Stimulated activated naive CD8-positive, alpha-beta T cell treated with anti-CD3 and anti-CD28 coated beads, Interleukin-15, Interleukin-2, amounts not matched to agents 100 U/mL and 50 U/mL, for 24 hours (primary cell): ENCODE measurements around the gene ZMYND8.

Experiments used
- ATAC-seq: fragments of 150-1000 bp; cut with Tn5 transposase; one replicate; pipeline ENCODE4 v1.10.0; 2021
- DNase-seq: peaks from one replicate; pipeline ENCODE4 v3.0.0; 2021

The ZMYND8 gene

DNA sequence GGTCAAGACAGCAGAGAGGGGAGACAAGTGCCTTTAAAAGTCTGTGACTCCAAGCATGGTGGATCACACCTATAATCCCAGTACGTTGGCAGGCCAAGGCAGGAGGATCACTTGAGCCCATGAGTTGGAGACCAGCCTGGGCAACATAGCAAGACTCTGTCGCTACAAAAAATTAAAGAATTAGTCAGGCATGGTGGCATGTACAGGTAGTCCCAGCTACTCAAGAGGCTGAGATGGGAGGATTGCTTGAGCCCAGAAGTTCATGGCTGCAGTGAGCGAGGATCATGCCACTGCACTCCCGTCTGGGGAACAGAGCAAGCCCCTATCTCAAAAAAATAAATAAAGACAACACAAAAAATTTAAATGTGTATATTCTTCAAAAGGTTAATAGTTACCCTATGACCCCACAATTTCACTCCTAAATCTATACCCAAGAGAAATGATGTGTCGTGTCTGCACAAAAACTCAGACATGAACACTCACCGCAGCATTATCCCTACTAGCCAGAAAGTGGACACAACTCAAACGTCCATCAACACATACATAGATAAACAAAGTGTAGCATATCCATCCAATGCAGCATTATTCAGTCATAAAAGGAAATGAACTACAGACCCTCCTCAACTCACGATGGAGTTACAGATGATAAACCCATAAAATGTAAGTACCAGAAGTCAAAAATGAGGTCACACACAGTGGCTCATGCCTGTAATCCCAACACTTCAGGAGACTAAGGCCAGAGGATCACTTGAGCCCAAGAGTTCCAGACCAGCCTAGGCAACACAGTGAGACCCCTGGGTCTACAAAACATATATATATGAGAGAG, 23.9 kb downstream of the ZMYND8 start:
- no peak for DNase-seq
- no peak for ATAC-seq

GRCh38 chr20:47330933-47331708, 25.4 kb downstream of the ZMYND8 start:
- DNase-seq (no peak), ATAC-seq (peak; percentile 91)

- ATAC-seq (no peak), DNase-seq (no peak)
Observed at GRCh38 chr20:47330071-47330470, 26.4 kb downstream of the ZMYND8 start.

GRCh38 chr20:47328129-47328528, 28.4 kb downstream of the ZMYND8 start:
- no peak for ATAC-seq
- DNase-seq = no peak

DNA sequence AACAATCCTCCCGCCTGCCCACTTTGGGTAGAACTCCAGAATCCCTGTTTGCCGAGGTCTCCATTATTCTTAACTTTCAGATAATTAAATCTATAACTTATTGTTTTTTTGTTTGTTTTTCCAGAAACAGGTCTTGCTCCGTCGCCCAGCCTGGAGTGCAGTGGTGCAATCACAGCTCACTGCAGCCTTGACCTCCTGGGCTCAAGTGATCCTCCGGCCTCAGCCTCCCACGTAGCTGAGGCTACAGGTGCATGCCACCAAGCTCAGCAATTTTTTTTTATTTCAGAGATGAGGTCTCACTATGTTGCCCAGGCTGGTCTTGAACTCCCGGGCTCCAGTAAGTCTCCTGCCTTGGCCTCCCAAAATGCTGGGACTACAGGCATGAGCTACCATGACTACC, 28.8 kb downstream of the ZMYND8 start:
- DNase-seq (no peak), ATAC-seq (no peak)

DNA sequence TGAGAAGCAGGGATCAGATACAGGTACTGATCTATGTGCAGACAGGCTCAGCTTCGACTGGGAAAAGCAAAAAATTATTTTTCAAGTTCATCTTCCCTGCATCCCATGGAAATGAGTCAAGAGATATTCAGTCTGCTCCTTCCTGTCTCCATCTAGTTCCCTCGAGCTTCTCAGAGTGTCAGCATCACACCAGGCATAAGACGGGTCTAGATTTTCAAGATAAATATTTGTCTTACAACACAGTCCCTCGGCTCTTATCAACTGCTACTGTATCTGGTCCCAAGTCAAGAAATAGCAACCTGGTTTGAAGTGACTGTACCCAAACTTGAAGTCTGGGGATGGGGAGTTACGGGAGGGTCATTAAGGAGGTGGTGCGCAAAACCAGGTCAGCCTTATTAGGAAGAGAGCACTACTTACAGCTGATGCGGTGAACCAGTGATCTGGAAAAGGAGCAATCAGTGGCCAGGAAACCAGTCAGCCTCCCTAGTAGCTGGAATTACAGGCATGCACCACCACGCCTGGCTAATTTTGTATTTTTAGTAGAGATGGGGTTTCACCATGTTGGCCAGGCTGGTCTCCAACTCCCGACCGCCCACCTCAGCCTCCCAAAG, 29.7 kb downstream of the ZMYND8 start:
- DNase-seq = no peak
- no peak for ATAC-seq

DNA sequence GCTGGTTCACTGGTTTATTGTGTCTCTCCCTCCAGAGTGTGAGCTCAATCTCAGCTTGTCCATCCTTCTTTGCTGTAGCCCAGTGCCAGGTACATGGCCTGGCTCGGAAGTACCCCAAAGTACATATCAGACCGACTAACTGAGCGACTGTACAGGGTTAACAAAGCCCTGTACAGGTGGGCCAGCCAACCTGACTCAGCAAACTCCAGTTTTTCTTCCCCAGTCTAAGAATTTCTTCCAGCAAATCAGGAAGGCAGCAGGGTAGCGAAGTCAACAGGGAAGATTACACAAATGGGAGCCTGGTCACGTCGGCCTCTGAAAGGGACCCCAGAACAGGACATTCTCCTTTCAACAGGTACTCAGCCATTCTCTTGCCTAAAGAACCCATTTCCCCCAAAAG, 31.3 kb downstream of the ZMYND8 start:
- no peak for ATAC-seq
- no peak for DNase-seq

DNA sequence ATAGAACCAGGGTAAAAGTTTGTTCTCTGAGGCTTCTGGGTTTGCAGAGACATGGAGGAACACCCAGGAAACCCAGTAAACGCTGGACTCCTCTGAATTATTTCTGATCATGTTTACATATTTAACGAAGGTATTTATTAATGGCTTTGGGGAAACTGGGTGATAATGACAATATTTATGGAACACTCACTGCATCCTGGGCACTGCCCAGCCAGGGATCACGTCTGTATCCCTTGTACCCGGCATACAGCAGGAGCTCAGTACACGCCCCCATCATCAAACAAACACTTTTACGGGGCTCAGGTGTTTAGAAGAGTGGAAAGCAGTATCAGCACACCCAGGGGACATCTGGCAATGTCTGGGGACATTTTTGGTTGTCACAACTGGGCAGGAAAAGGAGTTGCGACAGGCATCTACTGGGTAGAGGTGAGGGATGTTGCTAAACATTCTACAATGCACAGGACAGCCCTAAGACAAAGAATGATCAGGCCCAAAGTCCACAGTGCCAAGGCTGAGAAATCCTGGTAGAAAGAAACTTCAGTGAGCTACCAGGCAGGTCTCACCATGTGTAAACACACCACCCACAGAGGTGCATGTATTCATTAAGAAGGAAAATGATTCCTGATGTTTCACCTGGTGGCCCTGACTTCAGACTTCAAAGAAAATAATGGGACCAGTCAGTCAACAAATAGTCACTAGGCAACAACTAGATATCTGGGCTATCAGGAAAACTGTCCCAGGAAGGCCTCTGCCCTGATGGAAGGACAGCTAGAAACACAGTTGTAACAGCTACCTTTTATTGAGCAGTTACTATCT, 35.3 kb downstream of the ZMYND8 start:
- no peak for ATAC-seq
- DNase-seq = no peak

GRCh38 chr20:47319517-47320252, 36.8 kb downstream of the ZMYND8 start:
- ATAC-seq (no peak), DNase-seq (no peak)

DNA sequence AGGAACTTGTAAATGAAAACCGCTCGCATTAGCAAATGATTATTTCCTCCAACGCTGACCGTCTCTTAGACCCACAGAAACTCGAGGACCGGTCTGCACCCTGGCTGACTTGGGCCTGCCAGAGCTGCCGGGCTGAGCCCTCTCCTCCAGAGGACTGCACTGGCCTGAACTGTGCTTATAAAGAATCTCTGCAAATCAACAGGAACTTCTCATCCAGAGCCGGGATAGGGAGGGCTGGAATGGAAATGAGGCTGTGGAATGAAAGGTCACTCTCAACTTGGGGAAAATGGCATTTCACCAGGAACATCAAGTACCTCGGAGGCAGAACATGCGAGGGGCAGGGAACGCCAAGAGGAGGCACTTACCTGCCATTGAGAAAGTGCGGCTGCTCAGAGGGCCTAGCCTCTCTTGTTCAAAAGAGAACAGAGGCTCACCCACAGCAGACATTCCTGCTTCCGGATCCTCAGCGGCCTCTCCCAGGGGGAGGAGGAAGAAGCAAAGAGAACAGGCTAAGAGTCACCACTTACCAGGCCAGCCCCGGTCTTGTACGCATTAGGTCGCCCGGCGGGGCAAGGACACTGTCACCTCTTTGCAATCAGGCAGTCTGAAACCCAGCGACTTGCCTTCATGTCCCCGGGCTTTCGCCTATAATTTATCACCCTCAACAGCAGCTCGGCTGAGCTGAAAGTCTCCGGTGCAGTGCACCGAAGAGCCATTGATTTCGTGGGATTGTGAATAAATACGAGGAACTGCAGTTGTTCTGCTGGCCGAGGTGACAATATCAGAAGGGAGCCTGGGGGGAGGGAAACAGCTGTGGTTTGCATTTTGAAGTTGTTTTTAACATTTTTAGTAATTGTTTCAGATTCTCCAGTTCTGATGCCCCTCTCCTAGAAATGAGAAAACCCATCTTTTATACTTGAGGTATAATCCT, 37.6 kb downstream of the ZMYND8 start:
- ATAC-seq (peak; percentile 29), DNase-seq (peak; percentile 23)

DNA sequence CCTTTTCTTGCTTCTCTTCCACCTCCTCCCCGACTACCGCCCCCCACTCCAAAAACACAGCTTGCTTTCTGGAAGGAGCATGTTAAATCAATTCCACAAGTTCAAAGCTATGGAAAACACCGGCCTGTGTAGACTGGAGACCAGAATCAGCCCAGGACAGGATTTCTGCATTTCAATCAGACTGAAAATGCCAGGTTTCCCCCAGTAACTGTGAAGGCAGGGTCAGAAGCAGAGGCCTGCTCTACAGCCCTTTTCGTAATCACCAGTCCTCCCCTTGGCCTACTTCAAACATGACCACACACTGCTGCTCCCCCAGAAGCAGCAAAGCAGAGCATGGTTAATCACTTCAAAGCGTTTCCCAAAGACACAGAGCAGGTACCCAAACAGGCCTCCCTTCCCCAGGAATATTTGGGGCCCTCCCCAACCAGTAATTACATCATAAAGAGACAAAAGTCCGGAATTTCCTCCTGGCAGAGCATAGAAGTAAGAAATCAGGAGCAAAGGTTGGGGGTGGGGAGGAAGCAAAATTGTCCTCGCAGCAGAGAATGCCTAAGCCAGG, 38.4 kb downstream of the ZMYND8 start:
- no peak for ATAC-seq
- no peak for DNase-seq

DNA sequence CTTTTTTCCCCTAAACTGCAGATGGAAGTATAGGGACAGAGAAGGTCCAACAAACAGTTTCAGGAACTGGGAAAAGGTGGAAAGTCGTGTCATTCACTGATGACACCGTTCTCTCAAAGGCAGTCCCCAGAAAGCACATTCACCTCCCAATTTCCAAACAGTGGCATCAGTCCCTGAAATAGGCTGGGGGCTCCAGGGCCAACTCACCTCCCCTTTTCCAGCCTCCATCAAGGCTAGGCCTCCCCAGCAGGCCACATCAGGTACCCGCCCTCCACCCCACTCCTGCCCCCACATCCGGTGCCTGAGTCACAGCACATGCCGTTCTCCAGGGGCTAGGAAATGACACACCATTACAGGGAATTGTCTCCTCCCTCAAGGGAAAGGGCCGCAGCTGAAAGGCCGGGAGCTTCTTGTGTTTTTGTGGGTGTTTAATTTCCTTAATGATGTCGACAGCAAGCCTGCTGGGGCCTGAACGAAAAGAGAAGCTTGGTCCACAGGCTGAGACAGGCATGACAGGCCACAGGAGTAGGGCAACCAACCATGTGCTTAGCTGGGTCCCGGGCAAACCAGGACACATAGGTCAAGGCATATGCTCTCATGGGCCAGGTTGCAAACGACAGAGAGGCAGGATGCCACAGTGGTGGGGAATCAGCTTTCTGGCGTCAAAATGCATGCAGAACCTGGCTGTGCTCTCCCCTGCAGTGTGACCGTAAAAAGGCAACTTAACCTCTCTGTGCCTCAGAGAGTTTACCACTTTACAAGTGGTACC, 39.2 kb downstream of the ZMYND8 start:
- ATAC-seq = peak; percentile 76
- peak; percentile 72 for DNase-seq

DNA sequence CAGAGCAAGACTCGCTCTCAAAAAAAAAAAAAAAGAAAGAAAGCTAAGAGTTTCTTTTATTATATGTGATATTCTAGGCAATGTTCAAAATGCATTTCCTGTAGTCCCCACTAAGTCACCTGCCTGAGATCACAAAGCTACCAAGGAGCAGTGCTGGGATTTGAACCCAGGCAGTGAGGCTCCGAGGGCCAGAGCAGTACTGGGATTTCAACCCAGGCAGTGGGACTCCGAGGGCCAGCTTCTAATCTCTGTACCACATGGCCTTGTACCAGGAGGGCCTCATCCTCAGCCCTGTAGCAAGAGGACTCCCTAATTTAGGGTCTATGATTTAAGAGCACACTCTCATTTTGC, 39.7 kb downstream of the ZMYND8 start:
- DNase-seq = no peak

DNA sequence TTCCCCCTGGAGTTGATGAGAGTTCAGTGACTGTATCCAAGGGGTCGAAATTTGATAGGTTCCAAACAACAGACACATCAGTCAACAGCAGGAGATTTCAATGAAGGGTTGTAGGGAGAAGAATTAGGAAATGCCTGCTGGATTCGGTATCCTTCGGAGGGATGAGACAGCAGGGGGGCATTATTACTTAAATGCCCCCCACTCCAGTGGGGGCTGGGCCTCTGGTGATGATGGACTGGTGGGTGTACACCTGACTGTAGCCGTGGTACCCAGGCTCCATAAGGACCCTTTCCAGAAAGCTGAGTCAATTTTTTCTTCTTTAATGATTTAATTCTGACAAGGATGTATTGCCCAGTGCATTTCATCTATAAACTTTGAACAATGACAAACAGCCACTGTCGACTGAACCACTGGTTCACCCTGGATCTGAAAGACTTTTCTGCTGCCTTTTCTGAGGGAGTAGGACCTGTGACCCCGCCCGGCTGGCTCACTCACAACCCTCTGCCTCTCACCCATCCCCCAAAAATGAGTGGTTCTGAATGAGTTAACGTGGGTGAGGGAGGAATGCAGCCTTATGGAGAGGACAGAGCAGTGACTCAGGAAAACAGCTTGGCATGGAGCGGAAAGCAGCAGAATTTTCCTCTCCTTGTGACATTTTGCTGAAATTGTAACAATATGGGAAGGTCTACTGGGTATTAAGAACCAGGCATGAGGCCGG, 41.0 kb downstream of the ZMYND8 start:
- ATAC-seq = no peak
- DNase-seq = no peak

More for the DNA sequence above, 39.7 kb downstream of the ZMYND8 start:
- no peak for ATAC-seq

GRCh38 chr20:47314647-47315338, 41.7 kb downstream of the ZMYND8 start:
- DNase-seq = no peak

GRCh38 chr20:47311967-47312681, 44.4 kb downstream of the ZMYND8 start:
- DNase-seq (no peak), ATAC-seq (no peak)

More at GRCh38 chr20:47314647-47315338, 41.7 kb downstream of the ZMYND8 start:
- no peak for ATAC-seq

GRCh38 chr20:47311211-47311610, 45.3 kb downstream of the ZMYND8 start:
- no peak for ATAC-seq
- DNase-seq = no peak
